SK-N-SH (cell line): Measurements from ENCODE around the gene RB1. TPM values are rescaled to one million over a fixed set of nuclear protein-coding genes. Genes with fewer than 3 reads are reported as not detected.

Source experiments
- CTCF ChIA-PET: fragments of 300-600, 350-600 bp; formaldehyde crosslinking; extraction: SDS; loops from one replicate; lab custom pipeline; 2021; lab: Yijun Ruan, JAX
- POLR2A ChIA-PET: fragments of 350-600 bp; sonication (Branson Sonifier 250); formaldehyde crosslinking; extraction: SDS; loops from one replicate; lab custom pipeline; 2020; ENCODE audit warnings: antibody characterized with exemption, inconsistent platforms; lab: Yijun Ruan, JAX
- DNase-seq: peaks from one replicate; pipeline ENCODE4 v3.0.0; 2012
- H2AFZ ChIP-seq: fragments of 200-600 bp; sonication (generic); 2 replicates; pipeline ENCODE4 v1.8.1; 2016; ENCODE audit warnings: antibody characterized with exemption, mild to moderate bottlenecking, low read depth
- H3F3A ChIP-seq: fragments of 200-600 bp; sonication (generic); replicated peaks from 2 replicates; pipeline ENCODE3; 2016; ENCODE audit warnings: antibody characterized with exemption, mild to moderate bottlenecking; ENCODE audit not compliant: insufficient read depth
- H3K27ac ChIP-seq, 2 experiments: fragments of 200-500 bp in 1 of 2; fragments of 200-600 bp in 1 of 2; sonication (Bioruptor generic) in 1 of 2; sonication (generic), shearing (Covaris generic) in 1 of 2; 2 replicates each; pipeline versions ENCODE4 v1.5.1 to v1.6.1; 2014 to 2016; ENCODE audit warnings: low read depth in 2 of 2, inconsistent platforms in 1 of 2, low read length in 1 of 2, mild to moderate bottlenecking in 1 of 2, mixed read lengths in 1 of 2
- H3K27me3 ChIP-seq: fragments of 200-600 bp; sonication (generic), shearing (Covaris generic); 2 replicates; pipeline ENCODE4 v1.6.1; 2016; ENCODE audit warnings: mixed run types; ENCODE audit not compliant: insufficient read depth
- H3K36me3 ChIP-seq, 2 experiments: fragments of 200-500 bp in 1 of 2; fragments of 200-600 bp in 1 of 2; sonication (Bioruptor generic) in 1 of 2; sonication (generic) in 1 of 2; replicated peaks in 1 of 2; 2 replicates each; pipeline versions ENCODE3 to v1.5.1; 2014 to 2016; ENCODE audit warnings: low read length in 1 of 2, mild to moderate bottlenecking in 1 of 2; ENCODE audit not compliant: insufficient read depth in 2 of 2, control insufficient read depth in 1 of 2
- H3K4me1 ChIP-seq, 2 experiments: fragments of 200-500 bp in 1 of 2; fragments of 200-600 bp in 1 of 2; sonication (Bioruptor generic) in 1 of 2; sonication (generic), shearing (Covaris generic) in 1 of 2; 2 replicates each; pipeline versions ENCODE4 v1.5.1 to v1.6.1; 2014 to 2016; ENCODE audit warnings: low read depth in 1 of 2, low read length in 1 of 2, mixed run types in 1 of 2; ENCODE audit not compliant: insufficient read depth in 2 of 2, control insufficient read depth in 1 of 2
- H3K4me2 ChIP-seq: fragments of 200-600 bp; sonication (generic), shearing (Covaris generic); 2 replicates; pipeline ENCODE4 v1.6.1; 2017; ENCODE audit warnings: mixed run types
- H3K4me3 ChIP-seq, 2 experiments: fragments of 200-500 bp in 1 of 2; fragments of 200-600 bp in 1 of 2; sonication (Bioruptor generic) in 1 of 2; sonication (generic), shearing (Covaris generic) in 1 of 2; 2 replicates each; pipeline versions ENCODE4 v1.5.1 to v1.8.1; 2014 to 2016; ENCODE audit warnings: low read depth in 2 of 2, inconsistent platforms in 1 of 2, low read length in 1 of 2, mild to moderate bottlenecking in 1 of 2, mixed read lengths in 1 of 2, moderate library complexity in 1 of 2
- H3K79me2 ChIP-seq: fragments of 200-600 bp; sonication (generic); 2 replicates; pipeline ENCODE4 v1.8.1; 2017; ENCODE audit warnings: mild to moderate bottlenecking; ENCODE audit not compliant: insufficient read depth
- H3K9ac ChIP-seq: fragments of 200-600 bp; sonication (generic); 2 replicates; pipeline ENCODE4 v1.6.1; 2017; ENCODE audit warnings: mixed run types
- H3K9me2 ChIP-seq: fragments of 200-600 bp; sonication (generic); 2 replicates; pipeline ENCODE4 v1.6.1; 2017; ENCODE audit warnings: mixed run types
- H3K9me3 ChIP-seq: fragments of 200-600 bp; sonication (generic); 2 replicates; pipeline ENCODE4 v1.6.1; 2017; ENCODE audit warnings: mixed run types, mild to moderate bottlenecking, moderate library complexity
- H4K20me1 ChIP-seq: fragments of 200-600 bp; sonication (generic); 2 replicates; pipeline ENCODE4 v1.6.1; 2017; ENCODE audit warnings: mild to moderate bottlenecking, mixed run types; ENCODE audit not compliant: insufficient read depth
- ELF1 ChIP-seq: IDR thresholded peaks from 2 replicates; pipeline ENCODE4 v1.4.0; 2012
- EP300 ChIP-seq, 2 experiments: IDR thresholded peaks; 2 replicates each; pipeline versions ENCODE4 v1.4.0 to v1.6.1; 2012; ENCODE audit warnings: borderline replicate concordance in 1 of 2, low read depth in 1 of 2, low read length in 1 of 2
- EZH2phosphoT487 ChIP-seq: fragments of 200-600 bp; sonication (generic); IDR thresholded peaks from 2 replicates; pipeline ENCODE4 v1.6.1; 2017; ENCODE audit warnings: low read depth, mixed run types, mild to moderate bottlenecking, antibody characterized with exemption, moderate library complexity, borderline replicate concordance
- FOXJ3 ChIP-seq: sonication (generic); formaldehyde crosslinking; IDR thresholded peaks from 2 replicates; pipeline ENCODE4 v1.5.1; 2020; ENCODE audit warnings: mild to moderate bottlenecking, missing genetic modification reagents
- FOXM1 ChIP-seq: IDR thresholded peaks from 2 replicates; pipeline ENCODE4 v1.4.0; 2012; ENCODE audit warnings: low read depth, mild to moderate bottlenecking
- GABPA ChIP-seq: IDR thresholded peaks from 2 replicates; pipeline ENCODE4 v1.4.0; 2012; ENCODE audit warnings: low read depth, mild to moderate bottlenecking
- GATA2 ChIP-seq: sonication (generic); formaldehyde crosslinking; IDR thresholded peaks from 2 replicates; pipeline ENCODE4 v1.5.0; 2020; ENCODE audit warnings: mild to moderate bottlenecking, missing genetic modification reagents
- MAX ChIP-seq: IDR thresholded peaks from 2 replicates; pipeline ENCODE4 v1.4.0; 2012; ENCODE audit warnings: low read depth
- MXI1 ChIP-seq: IDR thresholded peaks from 2 replicates; pipeline ENCODE4 v1.6.1; 2012; ENCODE audit warnings: mild to moderate bottlenecking, low read depth, low read length, improper control_type of control experiment
- RAD21 ChIP-seq: IDR thresholded peaks from 2 replicates; pipeline ENCODE4 v1.6.1; 2012; ENCODE audit warnings: mild to moderate bottlenecking, low read length
- RCOR1 ChIP-seq: fragments of 150-350 bp; IDR thresholded peaks from 2 replicates; pipeline ENCODE4 v1.6.1; 2017; ENCODE audit warnings: antibody characterized with exemption, low read length
- RXRA ChIP-seq: IDR thresholded peaks from 2 replicates; pipeline ENCODE4 v1.4.0; 2012; ENCODE audit warnings: low read depth, mild to moderate bottlenecking, borderline replicate concordance
- SMC3 ChIP-seq: IDR thresholded peaks from 2 replicates; pipeline ENCODE4 v1.6.1; 2012; ENCODE audit warnings: low read depth, low read length, improper control_type of control experiment
- TCF12 ChIP-seq: IDR thresholded peaks from 2 replicates; pipeline ENCODE4 v1.4.0; 2012
- USF2 ChIP-seq: fragments of 150-350 bp; IDR thresholded peaks from 2 replicates; pipeline ENCODE4 v1.6.1; 2017; ENCODE audit warnings: antibody characterized with exemption, low read length, low read depth, borderline replicate concordance
- YY1 ChIP-seq: IDR thresholded peaks from 2 replicates; pipeline ENCODE4 v1.4.0; 2012; ENCODE audit warnings: low read depth, mild to moderate bottlenecking
- ZBTB33 ChIP-seq: IDR thresholded peaks from 2 replicates; pipeline ENCODE4 v1.4.0; 2012; ENCODE audit warnings: low read depth, borderline replicate concordance
- WGBS: methylation state at CpG from one replicate; pipeline ENCODE4 v1.1.6; 2017; ENCODE audit warnings: low lambda C conversion rate; 5-methylcytosine and 5-hydroxymethylcytosine counted together
- polyA plus RNA-seq, 3 experiments: library from polyadenylated mRNA; depleted of rRNA; stranded (reverse); fragments of >200 nt; gene quantifications; 2 replicates each; pipeline ENCODE4 v1.2.3, GENCODE V29; 2012

RB1 gene
- polyA plus RNA-seq, 1 of the 3 experiments (the other 2 are of a cell fraction) = 11.5 TPM

- H3K79me2 ChIP-seq = peaks cover 5% of the 10 kb centered on the region; the same call in 1 of the 2 replicates
Observed at GRCh38 chr13:48393698-48394085, 90.1 kb downstream of the RB1 start.

GRCh38 chr13:48397744-48398143 is 94.2 kb downstream of the RB1 start:
- 89% methylated on average over 1 of the region's 1 CpG for WGBS
- H3K9ac ChIP-seq = no peak overlapping the region
- no peak overlapping the region for H2AFZ ChIP-seq
- H3K9me2 ChIP-seq = no peaks in the 10 kb centered on the region
- ChIA-PET CTCF (interaction anchor here (0.9 kb wide), 1 partner anchor 351 kb away, joined by 3 read pairs; no protein-coding TSS in a partner anchor), POLR2A (no interaction called here)
- peaks cover 0 to 29% of the 10 kb centered on the region in 2 experiments; a peak in 3 of 4 replicates for H3K4me1 ChIP-seq
- no peak overlapping the region; a peak in 1 of 4 replicates for H3K27ac ChIP-seq
- no peaks in the 10 kb centered on the region for H3K9me3 ChIP-seq
- peaks cover 4 to 30% of the 10 kb centered on the region in 2 experiments for H3K36me3 ChIP-seq
- no peak for TF ChIP-seq FOXM1
- no peak for TF ChIP-seq MAX
- TF ChIP-seq ZBTB33 = no peak
- no peak for TF ChIP-seq FOXJ3 (CRISPR knock-in tag)
- TF ChIP-seq RXRA = no peak
- TF ChIP-seq SMC3 = no peak
- no peak for TF ChIP-seq EZH2phosphoT487
- TF ChIP-seq USF2 = no peak
- H3K4me2 ChIP-seq = no peak overlapping the region
- H3K27me3 ChIP-seq = no peaks in the 10 kb centered on the region
- peaks cover 15% of the 10 kb centered on the region for H3F3A ChIP-seq
- no peak overlapping the region for H3K4me3 ChIP-seq
- peaks cover 5% of the 10 kb centered on the region; the same call in 1 of the 2 replicates for H3K79me2 ChIP-seq
- no peaks in the 10 kb centered on the region for H4K20me1 ChIP-seq
- no peak for DNase-seq

More at GRCh38 chr13:48393698-48394085, 90.1 kb downstream of the RB1 start:
- no peak overlapping the region for H3K9ac ChIP-seq
- no peaks in the 10 kb centered on the region for H3K9me2 ChIP-seq
- H3K4me2 ChIP-seq = no peak overlapping the region
- H2AFZ ChIP-seq = no peak overlapping the region
- peaks cover 5% of the 10 kb centered on the region for H3F3A ChIP-seq
- peaks cover 8 to 41% of the 10 kb centered on the region in 2 experiments for H3K36me3 ChIP-seq
- WGBS = 91% methylated on average over 2 of the region's 2 CpGs
- no peak overlapping the region for H3K4me3 ChIP-seq
- no peaks in the 10 kb centered on the region for H3K27me3 ChIP-seq
- H3K27ac ChIP-seq = no peak overlapping the region
- POLR2A ChIA-PET = interaction anchor here (0.7 kb wide), 1 partner anchor 116 kb away, joined by 4 read pairs; no protein-coding TSS in a partner anchor
- H3K9me3 ChIP-seq = no peaks in the 10 kb centered on the region
- DNase-seq = no peak
- H4K20me1 ChIP-seq = no peaks in the 10 kb centered on the region
- peaks cover 0 to under 1% of the 10 kb centered on the region in 2 experiments; a peak in 2 of 4 replicates for H3K4me1 ChIP-seq
- no peak for TF ChIP-seq ELF1
- TF ChIP-seq TCF12 = no peak
- TF ChIP-seq SMC3 = no peak
- no peak for TF ChIP-seq FOXM1
- TF ChIP-seq GATA2 (CRISPR knock-in tag) = no peak
- no peak for TF ChIP-seq GABPA
- TF ChIP-seq RCOR1 = no peak
- no peak for TF ChIP-seq MAX
- TF ChIP-seq RXRA = no peak
- no peak for TF ChIP-seq EZH2phosphoT487
- no peak for TF ChIP-seq EP300 (IDR thresholded peaks at IDR 0.05; ENCODE audit: borderline replicate concordance in 1 of 2, low read depth in 1 of 2, low read length in 1 of 2)
- TF ChIP-seq YY1 = no peak
- TF ChIP-seq RAD21 = no peak
- TF ChIP-seq MXI1 = no peak
- TF ChIP-seq FOXJ3 (CRISPR knock-in tag) = no peak
- CTCF ChIA-PET = no interaction called here
